ENCODE data around the gene FGD3. TPM values are rescaled to one million over a fixed set of nuclear protein-coding genes. Genes with fewer than 3 reads are reported as not detected.

The FGD3 gene
- total and polyA plus RNA-seq, 2 of the 8 experiments (the other 6 are each of a cell fraction or from before 2014, with no cell fraction given) = 1.4 to 1.9 TPM

- ChIA-PET POLR2A (ENCODE audit: partially characterized antibody) (no interaction called here), CTCF (ENCODE audit: partially characterized antibody) (interaction anchor here (1.5 kb wide), 1 partner anchor 8 kb away, joined by 11 read pairs; no protein-coding TSS in a partner anchor)
- Histone ChIP-seq H2BK120ac (replicated peaks; ENCODE audit: low read depth, low read length) (no peak overlapping the region), H4K91ac (replicated peaks; ENCODE audit: insufficient read length, low read length) (peak overlapping the region; percentile 56), H2BK20ac (ENCODE audit: low read length) (peak overlapping the region; percentile 61; the same call in 1 of the 2 replicates), H2AFZ (ENCODE audit: low read length) (no peak overlapping the region), H3K18ac (ENCODE audit: extremely low read depth, low read length) (no peak overlapping the region; the same call in 1 of the 2 replicates), H4K5ac (ENCODE audit: insufficient read length, low read depth, low read length) (no peak overlapping the region), H3K4ac (replicated peaks; ENCODE audit: insufficient read length, low read depth, low read length) (no peak overlapping the region), H4K8ac (ENCODE audit: extremely low read depth, insufficient read depth, low read length) (no peak overlapping the region), H3K9ac (replicated peaks in 1 of 4; ENCODE audit: extremely low read depth in 1 of 4, low read depth in 3 of 4, low read length in 3 of 4) (no peak overlapping the region), H2AK5ac (ENCODE audit: low read depth, low read length) (no peak overlapping the region; the same call in 1 of the 2 replicates), H3K9me3 (ENCODE audit: insufficient read depth in 2 of 2, low read depth in 1 of 2, low read length in 1 of 2) (0 out of 4 replicates have a peak, but pooled peaks cover 0 to 2% of the 10 kb centered on the region in 2 experiments), H3K79me1 (ENCODE audit: low read depth, low read length) (no peaks in the 10 kb centered on the region), H3K27me3 (replicated peaks in 1 of 4; ENCODE audit: control insufficient read depth in 3 of 4, extremely low read depth in 1 of 4, insufficient read depth in 3 of 4, low read length in 3 of 4) (no peaks in the 10 kb centered on the region), H3K4me3 (ENCODE audit: extremely low read depth in 1 of 4, insufficient read depth in 2 of 4, low read depth in 3 of 4, low read length in 4 of 4) (no peak overlapping the region), H2BK15ac (ENCODE audit: low read length) (no peak overlapping the region), H3K14ac (ENCODE audit: insufficient read length) (no peak overlapping the region), H2BK5ac (ENCODE audit: low read depth, low read length) (no peak overlapping the region; the same call in 1 of the 2 replicates), H2BK12ac (ENCODE audit: low read depth, low read length) (peak overlapping the region; percentile 90; the same call in 1 of the 2 replicates), H3K56ac (replicated peaks; ENCODE audit: insufficient read length, low read depth, low read length) (no peak overlapping the region), H4K20me1 (replicated peaks in 1 of 2; ENCODE audit: control insufficient read depth in 1 of 2, insufficient read depth in 2 of 2, low read length in 2 of 2) (no peaks in the 10 kb centered on the region), H3K79me2 (ENCODE audit: control insufficient read depth in 1 of 2, insufficient read depth in 2 of 2, low read length in 2 of 2) (no peaks in the 10 kb centered on the region), H3K4me1 (replicated peaks in 1 of 4; ENCODE audit: control insufficient read depth in 3 of 4, insufficient read depth in 4 of 4, low read length in 3 of 4) (peaks cover under 1 to 20% (median 10%) of the 10 kb centered on the region in 4 experiments), H3K36me3 (ENCODE audit: control insufficient read depth in 2 of 4, insufficient read depth in 4 of 4, low read length in 3 of 4) (no peaks in the 10 kb centered on the region), H3K27ac (ENCODE audit: low read depth, low read length) (no peak overlapping the region), H3K23ac (ENCODE audit: insufficient read length) (no peak overlapping the region), H3K23me2 (ENCODE audit: low read depth, low read length) (no peaks in the 10 kb centered on the region; the same call in 1 of the 2 replicates), H3K4me2 (ENCODE audit: insufficient read depth in 1 of 2, low read depth in 2 of 2, low read length in 2 of 2) (no peak overlapping the region)
- FAIRE-seq (no peak), DNase-seq (ENCODE audit: low read depth in 1 of 2, low spot score in 2 of 2) (no peak)
- WGBS, 2 experiments (ENCODE audit: extremely low coverage in 1 of 2, insufficient coverage in 1 of 2, insufficient read length in 1 of 2, insufficient replicate concordance in 2 of 2, low coverage in 1 of 2, low lambda C conversion rate in 2 of 2, missing lambda C conversion rate in 1 of 2) = 88% methylated on average over 17 of the region's 17 CpGs; no CpG with 5 or more reads in 1 of the 2 experiments
- TF ChIP-seq SIX5 (IDR thresholded peaks at IDR 0.05; ENCODE audit: low read depth, low read length) (no peak), ATF3 (IDR thresholded peaks at IDR 0.05; ENCODE audit: insufficient read depth, low read depth, low read length) (no peak), RNF2 (IDR thresholded peaks at IDR 0.05; ENCODE audit: borderline replicate concordance, low read depth, low read length, missing control alignments, poor library complexity, severe bottlenecking) (no peak), JUN (IDR thresholded peaks at IDR 0.05; ENCODE audit: low read depth, low read length) (no peak), ATF2 (IDR thresholded peaks at IDR 0.05; ENCODE audit: low read length) (no peak), SP4 (IDR thresholded peaks at IDR 0.05; ENCODE audit: low read length) (no peak), RFX5 (IDR thresholded peaks at IDR 0.05; ENCODE audit: borderline replicate concordance, low read depth, low read length) (no peak), ASH2L (IDR thresholded peaks at IDR 0.05; ENCODE audit: low read length) (no peak)
Measured at GRCh38 chr9:92964607-92965060, 17.3 kb downstream of the FGD3 start.

All from H1 (cell line).